SU-DHL-6 (cell line): ENCODE results near the gene MTMR12.

Experiments used
- EZH2phosphoT487 ChIP-seq: fragments of 200-600 bp; sonication (generic), shearing (Covaris generic); conservative IDR thresholded peaks from 2 replicates; pipeline ENCODE4 v1.6.1; 2018; ENCODE audit warnings: mild to moderate bottlenecking, antibody characterized with exemption, low read length, moderate library complexity, mixed read lengths
- TF ChIP-seq, protein P1 (sequence below): fragments of 200-600 bp; sonication (generic); IDR thresholded peaks from one replicate; pipeline ENCODE4 v1.5.1; 2017; ENCODE audit warnings: antibody characterized with exemption, mild to moderate bottlenecking, low read length, moderate library complexity; ENCODE audit not compliant: insufficient read depth, poor library complexity, severe bottlenecking

DNA sequence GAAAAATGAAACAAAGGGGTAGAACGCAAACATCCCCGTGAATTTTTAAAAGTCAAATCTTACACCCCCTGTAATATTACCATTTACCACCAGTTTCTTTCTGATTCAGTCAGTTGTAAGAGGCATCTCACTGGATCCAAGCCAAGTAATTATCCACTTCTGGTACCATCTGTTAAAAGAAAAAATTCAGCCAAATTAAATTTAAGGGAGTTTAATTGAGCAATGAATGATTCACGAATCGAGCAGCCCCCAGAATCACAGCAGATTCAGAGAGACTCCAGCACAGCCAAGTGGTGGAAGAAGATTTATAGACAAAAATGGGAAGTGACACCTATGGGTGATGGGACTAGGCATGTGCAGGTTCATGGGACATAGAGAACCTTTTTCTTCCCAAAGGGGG, 29.9 kb upstream of the MTMR12 start:
- TF ChIP-seq, protein P1, sequence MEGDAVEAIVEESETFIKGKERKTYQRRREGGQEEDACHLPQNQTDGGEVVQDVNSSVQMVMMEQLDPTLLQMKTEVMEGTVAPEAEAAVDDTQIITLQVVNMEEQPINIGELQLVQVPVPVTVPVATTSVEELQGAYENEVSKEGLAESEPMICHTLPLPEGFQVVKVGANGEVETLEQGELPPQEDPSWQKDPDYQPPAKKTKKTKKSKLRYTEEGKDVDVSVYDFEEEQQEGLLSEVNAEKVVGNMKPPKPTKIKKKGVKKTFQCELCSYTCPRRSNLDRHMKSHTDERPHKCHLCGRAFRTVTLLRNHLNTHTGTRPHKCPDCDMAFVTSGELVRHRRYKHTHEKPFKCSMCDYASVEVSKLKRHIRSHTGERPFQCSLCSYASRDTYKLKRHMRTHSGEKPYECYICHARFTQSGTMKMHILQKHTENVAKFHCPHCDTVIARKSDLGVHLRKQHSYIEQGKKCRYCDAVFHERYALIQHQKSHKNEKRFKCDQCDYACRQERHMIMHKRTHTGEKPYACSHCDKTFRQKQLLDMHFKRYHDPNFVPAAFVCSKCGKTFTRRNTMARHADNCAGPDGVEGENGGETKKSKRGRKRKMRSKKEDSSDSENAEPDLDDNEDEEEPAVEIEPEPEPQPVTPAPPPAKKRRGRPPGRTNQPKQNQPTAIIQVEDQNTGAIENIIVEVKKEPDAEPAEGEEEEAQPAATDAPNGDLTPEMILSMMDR = no peak
- TF ChIP-seq EZH2phosphoT487 = no peak
